OCI-LY7 (cell line): ENCODE results near the gene STBD1.

Experiments used
- EZH2phosphoT487 ChIP-seq: fragments of 200-600 bp; sonication (generic); IDR thresholded peaks from 2 replicates; pipeline ENCODE4 v1.6.1; 2018; ENCODE audit warnings: low read depth, borderline replicate concordance, mild to moderate bottlenecking, mixed run types, antibody characterized with exemption, low read length, moderate library complexity, mixed read lengths
- TF ChIP-seq, protein P1 (sequence below): fragments of 200-600 bp; sonication (generic); conservative IDR thresholded peaks from 2 replicates; pipeline ENCODE4 v1.5.1; 2014; ENCODE audit warnings: mild to moderate bottlenecking, antibody characterized with exemption, low read length, moderate library complexity, mixed read lengths

DNA sequence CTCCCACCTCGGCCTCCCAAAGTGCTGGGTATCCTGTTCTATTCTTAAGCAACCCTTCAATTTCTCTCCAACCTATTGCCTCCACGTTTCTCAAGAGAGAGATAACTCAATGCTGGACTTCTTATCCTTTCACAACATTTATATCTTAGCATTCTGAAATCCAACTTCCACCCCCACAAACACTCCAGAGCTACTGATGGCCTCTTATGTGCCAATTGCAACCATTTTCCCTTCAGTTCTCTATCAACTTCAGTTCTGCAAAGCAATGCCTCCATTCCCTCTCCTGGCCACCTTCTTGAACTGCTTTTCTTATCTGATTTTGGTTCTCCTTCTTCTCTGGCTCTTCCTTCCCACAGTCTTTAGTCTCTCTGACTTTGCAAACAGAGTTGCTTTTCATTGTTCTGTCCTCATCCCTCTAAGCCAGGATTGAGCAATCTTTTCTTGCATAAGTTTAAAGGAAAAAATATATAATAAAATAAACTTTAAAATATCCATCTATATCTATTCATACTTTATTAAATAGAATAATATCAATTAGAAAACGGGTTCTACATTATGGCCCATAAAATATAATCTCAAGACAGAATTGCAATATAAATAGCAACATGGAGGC, 3.6 kb upstream of the STBD1 start:
- TF ChIP-seq, protein P1, sequence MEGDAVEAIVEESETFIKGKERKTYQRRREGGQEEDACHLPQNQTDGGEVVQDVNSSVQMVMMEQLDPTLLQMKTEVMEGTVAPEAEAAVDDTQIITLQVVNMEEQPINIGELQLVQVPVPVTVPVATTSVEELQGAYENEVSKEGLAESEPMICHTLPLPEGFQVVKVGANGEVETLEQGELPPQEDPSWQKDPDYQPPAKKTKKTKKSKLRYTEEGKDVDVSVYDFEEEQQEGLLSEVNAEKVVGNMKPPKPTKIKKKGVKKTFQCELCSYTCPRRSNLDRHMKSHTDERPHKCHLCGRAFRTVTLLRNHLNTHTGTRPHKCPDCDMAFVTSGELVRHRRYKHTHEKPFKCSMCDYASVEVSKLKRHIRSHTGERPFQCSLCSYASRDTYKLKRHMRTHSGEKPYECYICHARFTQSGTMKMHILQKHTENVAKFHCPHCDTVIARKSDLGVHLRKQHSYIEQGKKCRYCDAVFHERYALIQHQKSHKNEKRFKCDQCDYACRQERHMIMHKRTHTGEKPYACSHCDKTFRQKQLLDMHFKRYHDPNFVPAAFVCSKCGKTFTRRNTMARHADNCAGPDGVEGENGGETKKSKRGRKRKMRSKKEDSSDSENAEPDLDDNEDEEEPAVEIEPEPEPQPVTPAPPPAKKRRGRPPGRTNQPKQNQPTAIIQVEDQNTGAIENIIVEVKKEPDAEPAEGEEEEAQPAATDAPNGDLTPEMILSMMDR = no peak
- no peak for TF ChIP-seq EZH2phosphoT487
